Keratinocyte (primary cell): ENCODE results near the gene TC2N. TPM values are rescaled to one million over a fixed set of nuclear protein-coding genes. Genes with fewer than 3 reads are reported as not detected.
A peak's percentile ranks its signal among the peaks of the same experiment; 100 is the strongest.

Experiments
- DNase-seq: peaks from one replicate; pipeline ENCODE4 v3.0.0-alpha.2; 2011; ENCODE audit warnings: low read depth, missing footprints, low spot score
- FAIRE-seq: peaks from 2 replicates; lab custom pipeline; 2011; peaks lifted over from hg19 to GRCh38; lab: Jason Lieb, UNC
- H2AFZ ChIP-seq: 2 replicates; pipeline ENCODE4 v1.6.0; 2012; ENCODE audit warnings: low read length, control low read depth, inconsistent platforms; ENCODE audit not compliant: control insufficient read depth
- H3K27ac ChIP-seq: 2 replicates; pipeline ENCODE4 v1.5.1; 2011; ENCODE audit warnings: low read length; ENCODE audit not compliant: control insufficient read depth, insufficient read depth
- H3K27me3 ChIP-seq: 3 replicates; pipeline ENCODE4 v1.6.0; 2011; ENCODE audit warnings: low read length; ENCODE audit not compliant: control insufficient read depth, insufficient read depth; ENCODE audit errors: extremely low read depth
- H3K36me3 ChIP-seq, 2 experiments: 2 replicates in 1 of 2; 3 replicates in 1 of 2; pipeline ENCODE4 v1.5.1; 2011; ENCODE audit warnings: low read length in 2 of 2, mild to moderate bottlenecking in 1 of 2; ENCODE audit not compliant: control insufficient read depth in 2 of 2, insufficient read depth in 2 of 2; ENCODE audit errors: extremely low read depth in 1 of 2
- H3K4me1 ChIP-seq: 3 replicates; pipeline ENCODE4 v1.5.1; 2011; ENCODE audit warnings: low read length; ENCODE audit not compliant: control insufficient read depth, insufficient read depth; ENCODE audit errors: extremely low read depth
- H3K4me2 ChIP-seq: 3 replicates; pipeline ENCODE4 v1.6.0; 2011; ENCODE audit warnings: low read depth, low read length; ENCODE audit not compliant: control insufficient read depth, insufficient read depth; ENCODE audit errors: extremely low read depth
- H3K4me3 ChIP-seq, 3 experiments: fragments of 200-600 bp in 1 of 3; sonication (generic) in 1 of 3; 2 replicates in 2 of 3; 3 replicates in 1 of 3; pipeline ENCODE4 v1.5.1; 2011 to 2016; ENCODE audit warnings: low read length in 3 of 3, mild to moderate bottlenecking in 3 of 3, control low read depth in 2 of 3, inconsistent platforms in 1 of 3, low read depth in 1 of 3, mixed read lengths in 1 of 3, mixed run types in 1 of 3, moderate library complexity in 1 of 3; ENCODE audit not compliant: control insufficient read depth in 2 of 3, insufficient read depth in 2 of 3; ENCODE audit errors: extremely low read depth in 1 of 3
- H3K79me2 ChIP-seq: 2 replicates; pipeline ENCODE4 v1.6.0; 2012; ENCODE audit warnings: low read length; ENCODE audit not compliant: control insufficient read depth, insufficient read depth
- H3K9ac ChIP-seq: 3 replicates; pipeline ENCODE4 v1.6.0; 2011; ENCODE audit warnings: low read length; ENCODE audit not compliant: control insufficient read depth, insufficient read depth; ENCODE audit errors: extremely low read depth
- H3K9me1 ChIP-seq: 3 replicates; pipeline ENCODE4 v1.6.0; 2011; ENCODE audit warnings: low read length; ENCODE audit not compliant: control insufficient read depth, insufficient read depth; ENCODE audit errors: extremely low read depth
- H3K9me3 ChIP-seq: 2 replicates; pipeline ENCODE4 v1.5.1; 2012; ENCODE audit warnings: low read depth, low read length; ENCODE audit not compliant: control insufficient read depth
- H4K20me1 ChIP-seq: 3 replicates; pipeline ENCODE4 v1.6.0; 2011; ENCODE audit warnings: low read length; ENCODE audit not compliant: control insufficient read depth, insufficient read depth; ENCODE audit errors: extremely low read depth
- EZH2 ChIP-seq: IDR thresholded peaks from one replicate; pipeline ENCODE4 v1.6.1; 2012; ENCODE audit warnings: inconsistent platforms, mild to moderate bottlenecking, low read length, moderate library complexity
- dilution Hi-C: fragments of 300-500 bp; cut with MboI; formaldehyde crosslinking; loops from one replicate; pipeline ENCODE4 v1.7.0; 2020; ENCODE audit warnings: low sequenced_read_pairs; ENCODE audit not compliant: extremely low pct_ligation_motif_present
- polyA plus RNA-seq, 5 experiments: library from polyadenylated mRNA; depleted of rRNA in 3 of 5; stranded (reverse) in 3 of 5; stranded (forward) in 1 of 5; unstranded in 1 of 5; fragments of >200 nt; gene quantifications; 1 replicate in 1 of 5; 2 replicates in 3 of 5; 3 replicates in 1 of 5; pipeline versions ENCODE4 v1.2.1 to v1.2.3, GENCODE V29; 2011 to 2012; ENCODE audit warnings: missing spikeins in 2 of 5, low read depth in 1 of 5, low replicate concordance in 1 of 5
- TF ChIP-seq, protein P1 (sequence below), 3 experiments: IDR thresholded peaks in 1 of 3; conservative IDR thresholded peaks in 1 of 3; optimal IDR thresholded peaks in 1 of 3; 2 replicates in 2 of 3; 3 replicates in 1 of 3; pipeline versions ENCODE3 to v1.5.1; 2011; ENCODE audit warnings: low read length in 3 of 3, mild to moderate bottlenecking in 3 of 3, moderate library complexity in 2 of 3, control low read depth in 1 of 3, inconsistent platforms in 1 of 3; ENCODE audit not compliant: insufficient read depth in 2 of 3; ENCODE audit errors: extremely low read depth in 1 of 3

The TC2N gene
- polyA plus RNA-seq, 1 donor (not counting 4 experiments of a cell fraction or from before 2014, with no cell fraction given) = 22.6 TPM

DNA sequence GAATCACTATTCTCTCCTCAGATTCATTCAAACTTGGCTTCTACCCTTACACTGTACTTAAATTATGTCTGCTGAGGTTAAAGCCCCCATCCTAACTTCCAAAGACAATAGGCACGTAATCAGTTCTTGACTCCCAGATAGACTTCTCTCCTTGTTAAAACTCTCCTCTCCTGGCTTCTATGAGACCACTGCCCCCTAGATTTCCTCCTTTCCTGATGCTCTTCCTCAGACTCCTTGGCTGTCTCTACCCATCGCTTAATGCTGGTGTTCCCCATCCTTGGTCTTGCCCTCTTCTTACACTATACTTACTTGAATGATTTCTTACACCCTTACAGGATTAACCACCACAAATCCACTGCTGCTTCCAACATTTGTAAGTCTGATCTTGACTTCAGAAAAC lies 32.8 kb downstream of the TC2N start:
- dilution Hi-C loops = no loop called here

DNA sequence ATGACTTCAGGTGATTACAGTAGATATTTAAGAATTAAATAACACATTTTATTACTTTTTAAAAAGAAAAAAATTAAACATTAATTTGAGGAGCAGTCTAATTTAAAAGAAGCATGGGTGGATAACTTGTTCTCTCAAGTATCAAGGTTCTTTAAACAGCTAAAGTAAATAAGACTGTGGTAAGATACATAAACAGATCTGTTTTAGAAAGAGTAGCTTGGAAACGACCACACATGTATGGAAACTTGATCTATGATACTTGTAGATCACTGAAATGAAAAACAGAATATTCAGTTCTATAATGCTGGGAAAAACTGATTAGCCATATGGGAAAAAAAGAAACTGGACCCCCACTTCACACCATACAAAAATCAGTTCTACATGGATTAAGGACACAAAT lies 36.0 kb downstream of the TC2N start:
- TF ChIP-seq EZH2 = no peak
- TF ChIP-seq, protein P1, sequence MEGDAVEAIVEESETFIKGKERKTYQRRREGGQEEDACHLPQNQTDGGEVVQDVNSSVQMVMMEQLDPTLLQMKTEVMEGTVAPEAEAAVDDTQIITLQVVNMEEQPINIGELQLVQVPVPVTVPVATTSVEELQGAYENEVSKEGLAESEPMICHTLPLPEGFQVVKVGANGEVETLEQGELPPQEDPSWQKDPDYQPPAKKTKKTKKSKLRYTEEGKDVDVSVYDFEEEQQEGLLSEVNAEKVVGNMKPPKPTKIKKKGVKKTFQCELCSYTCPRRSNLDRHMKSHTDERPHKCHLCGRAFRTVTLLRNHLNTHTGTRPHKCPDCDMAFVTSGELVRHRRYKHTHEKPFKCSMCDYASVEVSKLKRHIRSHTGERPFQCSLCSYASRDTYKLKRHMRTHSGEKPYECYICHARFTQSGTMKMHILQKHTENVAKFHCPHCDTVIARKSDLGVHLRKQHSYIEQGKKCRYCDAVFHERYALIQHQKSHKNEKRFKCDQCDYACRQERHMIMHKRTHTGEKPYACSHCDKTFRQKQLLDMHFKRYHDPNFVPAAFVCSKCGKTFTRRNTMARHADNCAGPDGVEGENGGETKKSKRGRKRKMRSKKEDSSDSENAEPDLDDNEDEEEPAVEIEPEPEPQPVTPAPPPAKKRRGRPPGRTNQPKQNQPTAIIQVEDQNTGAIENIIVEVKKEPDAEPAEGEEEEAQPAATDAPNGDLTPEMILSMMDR (optimal IDR thresholded peaks at IDR 0.05 in 1 of 3, IDR thresholded peaks at IDR 0.05 in 1 of 3, conservative IDR thresholded peaks at IDR 0.05 in 1 of 3; ENCODE audit: extremely low read depth in 1 of 3, insufficient read depth in 2 of 3, low read length in 3 of 3) = no peak
- Histone ChIP-seq H4K20me1 (no peaks in the 10 kb centered on the region), H3K27ac (no peak overlapping the region), H3K9ac (no peak overlapping the region), H3K4me1 (peaks cover 10% of the 10 kb centered on the region), H2AFZ (no peak overlapping the region), H3K4me2 (no peak overlapping the region), H3K27me3 (no peaks in the 10 kb centered on the region), H3K4me3 (no peak overlapping the region), H3K79me2 (peaks cover 22% of the 10 kb centered on the region), H3K36me3 (no peaks in the 10 kb centered on the region), H3K9me1 (no peaks in the 10 kb centered on the region), H3K9me3 (no peaks in the 10 kb centered on the region)
- dilution Hi-C loops = no loop called here
- DNase-seq (no peak), FAIRE-seq (no peak)

More for the DNA sequence above, 32.8 kb downstream of the TC2N start:
- no peak for DNase-seq
- no peak for FAIRE-seq
- Histone ChIP-seq H3K9me3 (no peaks in the 10 kb centered on the region), H3K36me3 (no peaks in the 10 kb centered on the region), H4K20me1 (no peaks in the 10 kb centered on the region), H3K9ac (no peak overlapping the region), H3K4me3 (no peak overlapping the region), H3K9me1 (no peaks in the 10 kb centered on the region), H3K27ac (no peak overlapping the region), H3K4me1 (peaks cover 10% of the 10 kb centered on the region), H3K27me3 (no peaks in the 10 kb centered on the region), H3K79me2 (peaks cover 20% of the 10 kb centered on the region), H3K4me2 (peak overlapping the region; percentile 54), H2AFZ (no peak overlapping the region)
- TF ChIP-seq, protein P1 (optimal IDR thresholded peaks at IDR 0.05 in 1 of 3, IDR thresholded peaks at IDR 0.05 in 1 of 3, conservative IDR thresholded peaks at IDR 0.05 in 1 of 3; ENCODE audit: extremely low read depth in 1 of 3, insufficient read depth in 2 of 3, low read length in 3 of 3) = no peak
- no peak for TF ChIP-seq EZH2
